Adipose tissue (tissue), 3 donors: ENCODE data around the gene SLC22A23. TPM values are rescaled to one million over a fixed set of nuclear protein-coding genes. Genes with fewer than 3 reads are reported as not detected.
"Not testable (repeated sequence)": the region's sequence is repeated elsewhere in the genome, so short reads cannot be mapped to it uniquely, and the experiment has no call there.

ENCODE experiments used
- H3K27ac ChIP-seq: one replicate; pipeline ENCODE4 v1.5.1; 2013; ENCODE audit warnings: low read depth, low read length
- WGBS, 3 donors: extraction: QIAGEN DNeasy Blood & Tissue Kit; methylation state at CpG; one replicate each; pipeline ENCODE4 v1.1.7; 2013; 5-methylcytosine and 5-hydroxymethylcytosine counted together
- polyA plus RNA-seq, 3 donors: library from polyadenylated mRNA; stranded (reverse); fragments of 200-250 nt; gene quantifications; one replicate each; pipeline ENCODE4 v1.2.3, GENCODE V29; 2013
- donor health status: healthy with polysubstance abuse.
- donor health status: Bipolar disorder and iron deficiency.
- donor health status: healthy.

SLC22A23 gene
- polyA plus RNA-seq, 3 donors, result 4.9 to 11.3 (median 7.2) TPM

DNA sequence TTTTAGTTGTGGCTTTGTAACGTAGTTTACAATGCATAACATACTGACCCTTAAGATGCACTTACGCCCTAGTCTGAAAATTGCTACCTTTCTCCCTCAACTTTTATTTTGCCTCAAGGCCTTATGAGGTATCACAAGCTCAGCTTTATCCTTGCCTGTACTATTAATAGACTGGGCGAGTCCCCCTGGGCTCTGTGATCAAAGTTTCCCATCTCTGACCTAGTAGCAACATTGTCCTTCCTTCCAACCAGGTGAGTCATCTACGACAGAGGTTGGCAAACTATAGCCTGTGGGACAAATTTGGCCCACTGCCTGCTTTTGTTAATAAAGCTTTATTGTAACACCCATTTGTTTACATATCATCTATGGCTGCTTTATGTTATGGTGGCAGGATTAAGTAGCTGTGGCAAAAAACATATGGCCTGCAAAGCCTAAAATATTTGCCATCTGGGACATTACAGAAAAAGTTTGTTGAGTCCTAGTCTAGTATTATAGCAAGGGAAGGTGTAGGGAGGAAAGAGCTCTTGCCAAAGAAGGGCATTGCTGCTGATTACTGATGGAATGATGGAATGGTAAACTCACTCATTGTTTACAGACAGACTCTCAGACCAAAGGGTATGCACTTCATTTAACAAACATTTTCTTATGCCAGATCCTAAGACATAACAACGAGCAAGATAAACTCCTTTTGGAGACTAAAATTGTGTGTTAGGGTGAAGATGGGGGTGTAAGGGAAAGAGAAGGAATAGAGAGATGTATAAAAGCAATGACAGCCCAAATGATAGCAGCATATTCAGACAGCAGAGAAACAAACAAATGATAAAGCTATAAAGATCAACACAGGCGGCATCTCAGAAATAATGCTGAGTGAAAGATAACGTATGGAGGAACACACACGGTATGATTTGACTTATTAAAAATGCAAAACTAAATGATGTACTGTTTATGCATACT lies 74.2 kb downstream of the SLC22A23 start:
- no peak overlapping the region for H3K27ac ChIP-seq
- WGBS, 3 donors, result 71 to 88% (median 87%) methylated on average over 8 of the region's 8 CpGs

GRCh38 chr6:3381233-3381921 lies 75.5 kb downstream of the SLC22A23 start:
- WGBS, 3 donors, result 59 to 78% (median 69%) methylated on average over 6 of the region's 6 CpGs
- H3K27ac ChIP-seq, result no peak overlapping the region

- WGBS, 3 donors, result 44 to 88% (median 81%) methylated on average over 11 of the region's 11 CpGs
- H3K27ac ChIP-seq, result no peak overlapping the region
These were observed 76.3 kb downstream of the SLC22A23 start for GRCh38 chr6:3380344-3381232.

GRCh38 chr6:3379482-3380060 lies 77.3 kb downstream of the SLC22A23 start:
- no peak overlapping the region for H3K27ac ChIP-seq
- WGBS, 3 donors, result 84 to 90% (median 85%) methylated on average over 10 of the region's 10 CpGs

GRCh38 chr6:3378808-3379207 lies 78.0 kb downstream of the SLC22A23 start:
- 76 to 95% (median 94%) methylated on average over 4 of the region's 4 CpGs for WGBS, 3 donors
- H3K27ac ChIP-seq, result not testable (repeated sequence)

- 65 to 76% (median 70%) methylated on average over 4 to 6 of the region's 6 CpGs for WGBS, 3 donors
- H3K27ac ChIP-seq, result not testable (repeated sequence)
These were observed 78.5 kb downstream of the SLC22A23 start for GRCh38 chr6:3378398-3378782.

- 79 to 92% (median 84%) methylated on average over 17 of the region's 17 CpGs for WGBS, 3 donors
- no peak overlapping the region for H3K27ac ChIP-seq
These were observed 79.1 kb downstream of the SLC22A23 start for GRCh38 chr6:3377536-3378397.

DNA sequence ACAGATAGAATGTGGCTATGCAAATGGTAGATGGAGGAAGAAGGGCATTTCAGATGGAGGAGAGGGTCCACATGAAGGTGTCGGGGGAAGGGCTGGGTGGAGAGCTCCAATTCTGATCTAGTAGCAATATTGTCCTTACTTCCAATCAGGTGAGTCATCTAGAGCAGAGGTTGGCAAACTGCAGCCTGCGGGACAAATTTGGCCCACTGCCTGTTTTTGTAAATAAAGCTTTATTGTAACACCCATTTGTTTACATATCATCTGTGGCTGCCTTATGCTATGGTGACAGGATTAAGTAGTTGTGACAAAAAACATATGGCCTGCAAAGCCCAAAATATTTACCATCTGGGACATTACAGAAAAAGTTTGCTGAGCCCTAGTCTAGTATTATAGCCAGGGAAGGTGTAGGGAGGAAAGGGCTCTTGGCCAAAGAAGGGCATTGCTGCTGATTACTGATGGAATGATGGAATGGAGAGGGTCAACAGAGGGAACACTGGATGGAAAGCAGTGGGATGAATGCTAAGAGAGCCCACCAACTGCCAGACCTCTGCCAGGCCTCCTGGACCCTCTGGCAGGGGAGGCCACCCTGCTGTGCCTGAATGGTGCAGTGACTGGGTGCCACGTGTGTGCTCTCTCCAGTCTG lies 79.8 kb downstream of the SLC22A23 start:
- no peak overlapping the region for H3K27ac ChIP-seq
- 88 to 95% (median 92%) methylated on average over 3 of the region's 3 CpGs for WGBS, 3 donors

DNA sequence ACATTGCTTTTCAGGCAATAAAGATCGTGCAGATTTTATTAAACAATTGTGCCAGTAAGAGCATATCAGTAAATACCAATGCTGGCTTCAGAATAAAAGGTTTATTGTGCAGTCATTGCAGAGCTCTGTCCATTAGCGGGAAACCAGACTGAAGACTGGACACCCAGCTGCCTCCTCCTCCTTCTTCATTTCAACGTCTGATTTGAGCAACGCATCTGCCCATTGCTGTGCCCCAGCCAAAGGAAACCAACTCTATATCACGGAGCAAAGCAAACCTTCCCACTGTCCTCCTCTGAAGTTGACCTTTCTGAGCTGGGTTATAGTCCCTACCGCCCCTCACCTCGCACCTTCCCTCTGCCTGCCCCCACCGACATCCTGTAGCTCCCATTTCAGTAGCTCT lies 80.8 kb downstream of the SLC22A23 start:
- H3K27ac ChIP-seq, result no peak overlapping the region
- 72 to 86% (median 83%) methylated on average over 8 of the region's 8 CpGs for WGBS, 3 donors

DNA sequence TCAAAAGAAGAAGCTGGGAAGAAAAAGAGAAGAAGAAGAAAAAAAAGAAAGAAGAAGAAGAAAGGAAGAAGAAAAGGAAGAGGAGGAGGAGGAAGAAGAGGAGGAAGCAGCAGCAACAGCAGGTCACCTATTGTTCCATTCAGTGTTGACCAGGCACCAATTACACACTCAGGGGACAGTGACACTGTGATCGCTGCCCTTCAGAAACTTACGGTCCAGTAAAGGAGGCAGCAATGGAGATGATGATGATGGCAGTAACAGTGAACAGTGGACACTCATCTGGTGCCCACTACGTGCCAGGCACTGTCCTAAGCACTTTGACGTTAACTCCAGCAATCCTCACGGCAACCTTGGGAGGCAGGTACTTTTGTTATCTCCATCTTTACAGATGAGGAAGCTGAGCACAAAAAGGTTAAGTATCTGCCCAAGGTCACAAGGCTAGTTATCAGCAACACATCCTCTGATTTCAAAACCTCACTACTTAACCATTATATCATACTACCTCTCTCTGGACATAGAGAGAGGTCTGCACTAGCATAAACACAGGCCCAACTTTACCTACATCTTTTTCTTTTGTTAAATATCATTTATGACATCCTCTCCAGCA lies 83.2 kb downstream of the SLC22A23 start:
- H3K27ac ChIP-seq, result no peak overlapping the region
- 89 to 95% (median 90%) methylated on average over 5 of the region's 5 CpGs for WGBS, 3 donors

DNA sequence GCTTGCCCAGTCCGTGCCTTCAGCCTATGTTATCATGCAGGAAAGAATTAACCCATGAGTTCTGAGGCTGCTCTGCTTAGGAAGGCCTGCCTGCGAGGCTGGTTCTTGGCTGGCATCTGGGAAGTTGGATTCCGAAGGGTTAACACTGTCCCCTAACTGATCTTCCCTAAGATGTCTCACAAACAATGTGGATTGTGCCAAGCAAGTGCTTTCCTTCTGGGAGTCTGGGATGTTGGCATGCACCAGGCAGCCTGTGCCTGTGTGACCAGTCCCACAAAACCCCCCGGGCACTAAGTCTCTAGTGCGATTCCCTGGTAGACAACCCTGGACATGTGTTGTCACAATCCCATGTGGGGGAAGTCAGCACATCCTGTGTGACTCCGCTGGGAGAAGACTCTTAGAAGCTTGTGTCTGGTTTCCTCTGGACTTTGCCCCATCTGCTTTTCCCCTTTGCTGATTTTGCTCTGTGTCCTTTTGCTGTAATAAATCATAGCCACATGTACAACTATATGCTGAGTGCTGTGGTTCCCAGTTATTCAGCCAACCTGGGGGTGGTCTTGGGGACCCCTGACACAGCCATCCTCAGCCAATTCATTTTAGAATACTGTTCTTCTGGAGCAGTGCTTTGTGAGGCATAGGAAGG lies 83.8 kb downstream of the SLC22A23 start:
- H3K27ac ChIP-seq, result no peak overlapping the region
- 66 to 77% (median 74%) methylated on average over 6 of the region's 6 CpGs for WGBS, 3 donors

DNA sequence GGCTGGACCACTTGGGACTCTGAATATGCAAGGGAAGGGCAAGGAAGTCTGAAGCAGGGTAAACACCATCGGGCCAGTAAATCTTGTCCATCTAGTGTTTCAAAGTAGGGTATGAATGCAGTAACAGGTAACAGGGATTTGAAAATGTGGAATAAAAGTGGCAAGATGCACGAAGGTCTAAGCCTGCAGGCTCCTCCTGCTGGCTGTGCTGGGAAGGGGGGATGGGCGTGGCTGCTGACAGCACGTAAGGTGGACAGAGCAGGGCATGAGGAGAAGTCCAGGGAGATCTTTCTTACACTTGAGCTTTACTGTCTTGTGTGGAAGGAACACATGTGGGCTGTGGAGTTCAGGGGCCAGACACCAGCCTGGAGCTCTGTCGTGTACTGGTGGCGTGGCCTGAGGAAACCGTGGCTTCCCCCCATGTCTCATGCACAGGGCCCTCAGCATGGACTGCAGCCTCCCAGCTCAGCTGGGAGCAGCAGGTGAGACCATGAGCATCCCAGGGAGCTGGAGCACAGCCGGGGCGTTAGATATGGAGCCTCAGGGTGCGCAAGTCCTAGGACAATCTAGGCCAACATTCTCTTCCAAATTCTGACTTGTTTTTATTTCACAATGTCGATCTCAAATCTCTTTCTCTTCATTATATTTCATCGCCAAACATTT lies 84.5 kb downstream of the SLC22A23 start:
- 78 to 87% (median 87%) methylated on average over 12 of the region's 12 CpGs for WGBS, 3 donors
- no peak overlapping the region for H3K27ac ChIP-seq

GRCh38 chr6:3371222-3371949 lies 85.5 kb downstream of the SLC22A23 start:
- H3K27ac ChIP-seq, result no peak overlapping the region
- WGBS, 3 donors, result 94 to 97% (median 95%) methylated on average over 5 of the region's 5 CpGs

- WGBS, 3 donors, result 31 to 73% (median 72%) methylated on average over 15 of the region's 15 CpGs
These were observed 86.3 kb downstream of the SLC22A23 start for GRCh38 chr6:3370361-3371221.

More at GRCh38 chr6:3370361-3371221, 86.3 kb downstream of the SLC22A23 start:
- no peak overlapping the region for H3K27ac ChIP-seq
